Keratinocyte (primary cell): Measurements from ENCODE around the gene ZMIZ1.

Experiments
- CTCF ChIP-seq, 3 experiments: IDR thresholded peaks in 1 of 3; conservative IDR thresholded peaks in 1 of 3; optimal IDR thresholded peaks in 1 of 3; 2 replicates in 2 of 3; 3 replicates in 1 of 3; pipeline versions ENCODE3 to v1.5.1; 2011; ENCODE audit warnings: low read length in 3 of 3, mild to moderate bottlenecking in 3 of 3, moderate library complexity in 2 of 3, control low read depth in 1 of 3, inconsistent platforms in 1 of 3; ENCODE audit not compliant: insufficient read depth in 2 of 3; ENCODE audit errors: extremely low read depth in 1 of 3
- EZH2 ChIP-seq: IDR thresholded peaks from one replicate; pipeline ENCODE4 v1.6.1; 2012; ENCODE audit warnings: inconsistent platforms, mild to moderate bottlenecking, low read length, moderate library complexity

- TF ChIP-seq CTCF (optimal IDR thresholded peaks at IDR 0.05 in 1 of 3, IDR thresholded peaks at IDR 0.05 in 1 of 3, conservative IDR thresholded peaks at IDR 0.05 in 1 of 3; ENCODE audit: extremely low read depth in 1 of 3, insufficient read depth in 2 of 3, low read length in 3 of 3) (no peak), EZH2 (no peak)
Measured at GRCh38 chr10:79284158-79284871, 215.5 kb downstream of the ZMIZ1 start.
